Astrocyte of the spinal cord (primary cell): ENCODE results near the gene DNAH3.
A peak's percentile ranks its signal among the peaks of the same experiment; 100 is the strongest.
"Not testable (repeated sequence)": the region's sequence is repeated elsewhere in the genome, so short reads cannot be mapped to it uniquely, and the experiment has no call there.

ENCODE experiments used
- DNase-seq: peaks from one replicate; pipeline ENCODE4 v3.0.0; 2011; ENCODE audit warnings: low read depth, low spot score
- H3K4me3 ChIP-seq: 2 replicates; pipeline ENCODE4 v1.5.1; 2011; ENCODE audit warnings: low read depth, mild to moderate bottlenecking, low read length, moderate library complexity
- in situ Hi-C: cut with HindIII; loops from 2 replicates; pipeline ENCODE4 v1.10.0; 2017; ENCODE audit warnings: low sequenced_read_pairs
- TF ChIP-seq, protein P1 (sequence below): IDR thresholded peaks from 2 replicates; pipeline ENCODE4 v1.5.1; 2012; ENCODE audit warnings: low read depth, mild to moderate bottlenecking, low read length, inconsistent platforms

DNAH3 gene

DNA sequence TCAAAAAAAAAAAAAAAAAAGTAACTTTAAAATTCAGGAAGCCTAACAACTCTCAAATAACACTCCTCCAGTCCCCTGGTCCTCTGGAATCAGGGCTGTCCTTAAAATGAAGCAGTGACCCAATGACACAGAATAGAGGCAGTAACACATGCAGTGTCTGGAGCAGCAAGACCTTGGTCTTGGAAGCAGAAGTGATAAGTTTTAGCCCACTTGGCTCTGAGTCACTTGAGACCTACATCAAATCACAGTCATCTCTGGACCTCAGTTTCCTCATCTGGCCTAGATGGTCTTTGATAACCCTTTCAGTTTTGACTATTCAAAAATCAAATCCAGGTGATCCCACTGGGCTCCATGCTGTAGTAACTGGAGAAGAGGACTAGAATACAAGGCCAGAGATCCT is 211.0 kb downstream of the DNAH3 start:
- no peak overlapping the region for H3K4me3 ChIP-seq
- DNase-seq: no peak
- TF ChIP-seq, protein P1, sequence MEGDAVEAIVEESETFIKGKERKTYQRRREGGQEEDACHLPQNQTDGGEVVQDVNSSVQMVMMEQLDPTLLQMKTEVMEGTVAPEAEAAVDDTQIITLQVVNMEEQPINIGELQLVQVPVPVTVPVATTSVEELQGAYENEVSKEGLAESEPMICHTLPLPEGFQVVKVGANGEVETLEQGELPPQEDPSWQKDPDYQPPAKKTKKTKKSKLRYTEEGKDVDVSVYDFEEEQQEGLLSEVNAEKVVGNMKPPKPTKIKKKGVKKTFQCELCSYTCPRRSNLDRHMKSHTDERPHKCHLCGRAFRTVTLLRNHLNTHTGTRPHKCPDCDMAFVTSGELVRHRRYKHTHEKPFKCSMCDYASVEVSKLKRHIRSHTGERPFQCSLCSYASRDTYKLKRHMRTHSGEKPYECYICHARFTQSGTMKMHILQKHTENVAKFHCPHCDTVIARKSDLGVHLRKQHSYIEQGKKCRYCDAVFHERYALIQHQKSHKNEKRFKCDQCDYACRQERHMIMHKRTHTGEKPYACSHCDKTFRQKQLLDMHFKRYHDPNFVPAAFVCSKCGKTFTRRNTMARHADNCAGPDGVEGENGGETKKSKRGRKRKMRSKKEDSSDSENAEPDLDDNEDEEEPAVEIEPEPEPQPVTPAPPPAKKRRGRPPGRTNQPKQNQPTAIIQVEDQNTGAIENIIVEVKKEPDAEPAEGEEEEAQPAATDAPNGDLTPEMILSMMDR: no peak
- in situ Hi-C loops: no loop called here

DNA sequence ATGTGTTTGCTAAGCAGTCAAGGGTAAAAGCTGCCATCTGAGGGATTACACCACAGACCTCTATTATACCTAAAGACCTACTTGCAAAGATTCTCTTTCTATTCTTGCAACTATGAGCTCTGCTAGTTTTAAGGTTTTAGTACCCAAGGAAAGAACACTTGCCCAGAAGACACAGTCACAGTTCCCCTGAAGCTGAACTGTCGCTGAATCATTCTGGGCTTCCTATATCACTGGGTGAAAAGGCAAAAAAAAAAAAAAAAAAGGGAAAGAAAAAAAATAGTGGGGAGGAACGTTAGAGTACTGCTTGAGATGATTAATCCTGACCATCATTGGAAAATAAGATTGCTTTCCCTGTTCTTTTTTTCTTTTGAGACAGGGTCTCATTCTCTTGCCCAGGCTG is 212.2 kb downstream of the DNAH3 start:
- in situ Hi-C loops: no loop called here
- no peak overlapping the region for H3K4me3 ChIP-seq
- TF ChIP-seq, protein P1: no peak
- DNase-seq: peak; percentile 52

DNA sequence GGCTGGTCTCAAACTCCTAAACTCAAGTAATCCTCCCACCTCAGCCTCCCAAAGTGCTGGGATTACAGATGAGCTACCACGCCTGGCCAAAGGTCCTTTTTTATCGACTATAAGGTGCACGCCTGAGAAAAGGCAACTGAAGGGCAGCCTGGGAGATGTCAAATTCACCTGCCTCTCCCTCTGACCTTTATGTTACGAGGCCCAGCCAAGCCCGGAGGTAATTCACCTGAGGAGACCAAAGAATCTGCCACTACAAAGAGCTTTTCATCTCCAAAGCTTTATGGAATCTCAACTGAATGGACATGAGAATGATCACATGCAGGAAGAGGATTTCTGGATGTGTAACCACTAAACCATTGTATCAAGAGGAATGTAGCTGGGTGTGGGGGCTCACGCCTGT is 212.9 kb downstream of the DNAH3 start:
- TF ChIP-seq, protein P1: no peak
- in situ Hi-C loops: no loop called here
- no peak overlapping the region for H3K4me3 ChIP-seq
- DNase-seq: no peak

DNA sequence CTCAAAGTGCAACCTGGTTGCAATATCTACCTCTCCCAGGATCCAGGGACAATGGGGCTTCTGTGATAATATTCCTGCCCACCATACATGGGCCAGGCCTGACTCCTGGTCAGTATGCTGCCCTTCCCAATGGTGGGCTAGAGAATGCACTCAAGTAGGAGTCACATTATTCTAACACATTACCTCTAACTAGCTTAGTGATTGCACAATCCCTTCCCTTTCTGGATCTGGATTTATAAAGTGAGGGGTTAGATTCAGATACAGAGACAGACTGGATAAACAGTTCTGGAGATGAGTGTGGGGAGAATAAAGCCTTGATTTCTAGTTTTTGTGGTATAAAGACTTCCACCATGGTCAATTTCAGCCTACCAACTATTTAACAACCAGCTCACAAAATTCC is 217.1 kb downstream of the DNAH3 start:
- DNase-seq: no peak
- in situ Hi-C loops: no loop called here
- no peak overlapping the region for H3K4me3 ChIP-seq
- TF ChIP-seq, protein P1: no peak

DNA sequence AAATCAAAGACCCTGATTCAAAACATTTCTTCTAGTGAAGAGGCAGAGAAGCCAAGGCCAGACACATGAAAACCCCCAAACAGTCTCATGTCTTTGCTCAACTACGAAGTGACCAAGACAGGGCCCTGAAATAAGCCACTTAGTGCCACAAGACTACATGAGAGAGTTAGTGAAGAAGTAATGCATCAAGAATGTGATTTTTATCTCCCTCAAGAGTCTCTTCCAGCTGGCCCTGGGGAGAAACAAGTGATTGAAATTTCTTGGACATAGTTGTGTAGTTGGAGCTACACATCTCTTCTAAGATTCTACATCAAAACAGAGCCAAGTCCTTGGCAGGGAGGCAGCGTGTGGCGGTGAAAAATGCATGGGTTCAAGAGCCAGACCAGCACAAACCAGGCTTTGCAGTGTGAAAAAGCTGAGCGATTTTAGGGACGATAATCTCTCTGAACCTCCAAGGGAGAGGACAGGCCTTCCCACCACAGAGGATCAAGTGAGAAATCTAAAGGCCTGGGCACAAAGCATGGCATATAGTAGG is 219.5 kb downstream of the DNAH3 start:
- in situ Hi-C loops: no loop called here
- no peak overlapping the region for H3K4me3 ChIP-seq
- DNase-seq: no peak
- TF ChIP-seq, protein P1: no peak

DNA sequence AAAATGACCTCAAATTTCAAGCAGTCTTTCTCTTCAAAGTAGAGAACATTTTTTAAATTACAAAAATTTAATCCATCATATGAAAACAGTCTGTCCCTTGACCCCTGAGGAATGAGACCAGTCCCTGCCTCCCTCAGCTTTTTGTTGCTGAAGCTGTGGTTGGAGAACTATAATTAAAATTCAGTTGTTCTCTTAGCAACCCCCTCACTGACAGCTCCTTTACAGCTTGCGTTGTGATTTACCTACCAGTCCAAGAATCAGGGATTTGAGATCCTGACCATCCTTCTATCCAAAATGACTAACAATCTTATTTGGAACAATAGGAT is 220.3 kb downstream of the DNAH3 start:
- H3K4me3 ChIP-seq: no peak overlapping the region
- no peak for DNase-seq
- in situ Hi-C loops: no loop called here
- TF ChIP-seq, protein P1: no peak

DNA sequence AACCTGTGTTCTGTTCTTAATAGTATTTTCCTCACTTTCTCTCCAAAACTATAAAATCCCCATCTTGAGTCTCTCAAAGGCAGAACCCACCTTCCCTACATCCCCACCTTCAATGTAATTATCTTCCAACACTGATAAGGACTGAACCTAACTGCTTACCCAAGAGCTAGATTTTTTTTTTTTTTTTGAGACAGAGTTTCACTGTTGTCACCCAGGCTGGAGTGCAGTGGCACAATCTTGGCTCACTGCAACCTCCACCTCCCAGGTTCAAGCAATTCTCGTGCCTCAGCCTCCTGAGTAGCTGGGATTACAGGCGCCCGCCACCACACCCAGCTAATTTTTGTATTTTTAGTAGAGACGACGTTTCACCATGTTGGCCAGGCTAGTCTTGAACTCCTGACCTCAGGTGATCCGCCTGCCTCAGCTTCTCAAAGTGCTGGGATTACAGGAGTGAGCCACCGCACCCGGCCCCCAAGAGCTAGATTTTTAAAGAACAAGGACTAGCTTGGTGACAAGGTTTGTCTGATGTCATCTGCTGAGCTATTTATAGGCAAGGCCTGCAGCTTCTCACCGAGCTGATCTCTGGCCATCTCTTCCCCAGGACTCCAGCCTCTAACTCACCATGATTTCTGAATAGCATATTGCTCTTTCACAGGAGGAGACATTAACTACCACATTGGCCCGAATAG is 220.8 kb downstream of the DNAH3 start:
- H3K4me3 ChIP-seq, in situ Hi-C loops: not testable (repeated sequence)
- DNase-seq: peak; percentile 11
